PFSK-1 (cell line): ENCODE results near the gene KCNE1.

Source experiments
- POLR2AphosphoS5 ChIP-seq: IDR thresholded peaks from 2 replicates; pipeline ENCODE4 v1.6.1; 2012; ENCODE audit warnings: low read depth, mild to moderate bottlenecking, control low read depth, low read length, moderate library complexity
- TF ChIP-seq, protein P1 (sequence below), 2 experiments: IDR thresholded peaks; 2 replicates each; pipeline versions ENCODE4 v1.6.1 to v1.8.0; 2011 to 2012; ENCODE audit warnings: low read depth in 2 of 2, low read length in 2 of 2, control low read depth in 1 of 2, inconsistent platforms in 1 of 2, mild to moderate bottlenecking in 1 of 2, moderate library complexity in 1 of 2; ENCODE audit not compliant: insufficient read depth in 1 of 2

DNA sequence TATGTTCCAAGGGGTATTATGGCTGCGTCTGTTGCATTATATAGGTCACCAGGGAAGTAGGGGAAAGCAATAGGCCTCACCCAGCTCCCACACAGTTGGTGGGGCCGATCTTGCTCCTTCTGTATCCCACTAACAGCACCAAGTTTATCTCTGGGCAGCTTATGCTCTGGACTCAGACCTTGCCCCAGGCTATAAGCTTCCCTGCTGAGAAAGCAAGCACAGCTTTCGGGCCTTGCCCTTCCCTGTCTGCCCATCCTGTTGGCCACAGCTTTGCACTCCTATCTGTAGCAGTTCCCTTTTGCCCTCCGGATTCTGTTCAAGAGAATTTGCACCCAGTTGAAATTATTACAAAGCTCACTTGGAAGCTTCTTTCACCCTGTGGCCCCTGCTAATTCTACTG is 12.9 kb downstream of the KCNE1 start:
- no peak for TF ChIP-seq POLR2AphosphoS5
- TF ChIP-seq, protein P1, sequence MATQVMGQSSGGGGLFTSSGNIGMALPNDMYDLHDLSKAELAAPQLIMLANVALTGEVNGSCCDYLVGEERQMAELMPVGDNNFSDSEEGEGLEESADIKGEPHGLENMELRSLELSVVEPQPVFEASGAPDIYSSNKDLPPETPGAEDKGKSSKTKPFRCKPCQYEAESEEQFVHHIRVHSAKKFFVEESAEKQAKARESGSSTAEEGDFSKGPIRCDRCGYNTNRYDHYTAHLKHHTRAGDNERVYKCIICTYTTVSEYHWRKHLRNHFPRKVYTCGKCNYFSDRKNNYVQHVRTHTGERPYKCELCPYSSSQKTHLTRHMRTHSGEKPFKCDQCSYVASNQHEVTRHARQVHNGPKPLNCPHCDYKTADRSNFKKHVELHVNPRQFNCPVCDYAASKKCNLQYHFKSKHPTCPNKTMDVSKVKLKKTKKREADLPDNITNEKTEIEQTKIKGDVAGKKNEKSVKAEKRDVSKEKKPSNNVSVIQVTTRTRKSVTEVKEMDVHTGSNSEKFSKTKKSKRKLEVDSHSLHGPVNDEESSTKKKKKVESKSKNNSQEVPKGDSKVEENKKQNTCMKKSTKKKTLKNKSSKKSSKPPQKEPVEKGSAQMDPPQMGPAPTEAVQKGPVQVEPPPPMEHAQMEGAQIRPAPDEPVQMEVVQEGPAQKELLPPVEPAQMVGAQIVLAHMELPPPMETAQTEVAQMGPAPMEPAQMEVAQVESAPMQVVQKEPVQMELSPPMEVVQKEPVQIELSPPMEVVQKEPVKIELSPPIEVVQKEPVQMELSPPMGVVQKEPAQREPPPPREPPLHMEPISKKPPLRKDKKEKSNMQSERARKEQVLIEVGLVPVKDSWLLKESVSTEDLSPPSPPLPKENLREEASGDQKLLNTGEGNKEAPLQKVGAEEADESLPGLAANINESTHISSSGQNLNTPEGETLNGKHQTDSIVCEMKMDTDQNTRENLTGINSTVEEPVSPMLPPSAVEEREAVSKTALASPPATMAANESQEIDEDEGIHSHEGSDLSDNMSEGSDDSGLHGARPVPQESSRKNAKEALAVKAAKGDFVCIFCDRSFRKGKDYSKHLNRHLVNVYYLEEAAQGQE (IDR thresholded peaks at IDR 0.05; ENCODE audit: insufficient read depth in 1 of 2, low read depth in 2 of 2, low read length in 2 of 2), result no peak
